Left ventricle myocardium inferior (tissue), 1 donor: ENCODE measurements around the gene RPS2. TPM values are rescaled to one million over a fixed set of nuclear protein-coding genes. Genes with fewer than 3 reads are reported as not detected.
A peak's percentile ranks its signal among the peaks of the same experiment; 100 is the strongest.

Source experiments
- DNase-seq: peaks from one replicate; pipeline ENCODE4 v3.0.0-alpha.2; 2020
- H3K27ac ChIP-seq: fragments of 200-600 bp; replicated peaks from 2 replicates; pipeline ENCODE4 v1.8.0; 2021
- H3K27me3 ChIP-seq: fragments of 200-600 bp; 2 replicates; pipeline ENCODE4 v1.8.0; 2021; ENCODE audit warnings: low read depth
- H3K36me3 ChIP-seq: fragments of 200-600 bp; 2 replicates; pipeline ENCODE4 v1.8.0; 2021
- H3K4me1 ChIP-seq: fragments of 200-600 bp; 2 replicates; pipeline ENCODE4 v1.8.0; 2021
- H3K4me3 ChIP-seq: fragments of 200-600 bp; 2 replicates; pipeline ENCODE4 v1.8.0; 2021; ENCODE audit warnings: mild to moderate bottlenecking, moderate library complexity
- H3K9me3 ChIP-seq: fragments of 200-600 bp; replicated peaks from 2 replicates; pipeline ENCODE4 v1.8.0; 2021
- intact Hi-C: fragments of 100-400 bp; cut with micrococcal nuclease; formaldehyde crosslinking; loops from one replicate; pipeline ENCODE4 v1.11.0; 2022
- total RNA-seq: library from RNA; stranded (reverse); fragmentation: NEBNext Ultra II Directional; extraction: Animal tissue kit (Norgen Biotek cat#: 25700); gene quantifications from one replicate; pipeline ENCODE4 v1.2.1, GENCODE V29; 2021
- TF ChIP-seq, protein P1 (sequence below): fragments of 200-600 bp; IDR thresholded peaks from 2 replicates; pipeline ENCODE4 v1.8.0; 2021; ENCODE audit warnings: antibody characterized with exemption, mild to moderate bottlenecking, borderline replicate concordance
- donor health status: DM: no; HTN: yes; CAD: no; lungs with severe emphysema.

RPS2 gene
- total RNA-seq, 1 donor from 2014 or later = 753 TPM

DNA sequence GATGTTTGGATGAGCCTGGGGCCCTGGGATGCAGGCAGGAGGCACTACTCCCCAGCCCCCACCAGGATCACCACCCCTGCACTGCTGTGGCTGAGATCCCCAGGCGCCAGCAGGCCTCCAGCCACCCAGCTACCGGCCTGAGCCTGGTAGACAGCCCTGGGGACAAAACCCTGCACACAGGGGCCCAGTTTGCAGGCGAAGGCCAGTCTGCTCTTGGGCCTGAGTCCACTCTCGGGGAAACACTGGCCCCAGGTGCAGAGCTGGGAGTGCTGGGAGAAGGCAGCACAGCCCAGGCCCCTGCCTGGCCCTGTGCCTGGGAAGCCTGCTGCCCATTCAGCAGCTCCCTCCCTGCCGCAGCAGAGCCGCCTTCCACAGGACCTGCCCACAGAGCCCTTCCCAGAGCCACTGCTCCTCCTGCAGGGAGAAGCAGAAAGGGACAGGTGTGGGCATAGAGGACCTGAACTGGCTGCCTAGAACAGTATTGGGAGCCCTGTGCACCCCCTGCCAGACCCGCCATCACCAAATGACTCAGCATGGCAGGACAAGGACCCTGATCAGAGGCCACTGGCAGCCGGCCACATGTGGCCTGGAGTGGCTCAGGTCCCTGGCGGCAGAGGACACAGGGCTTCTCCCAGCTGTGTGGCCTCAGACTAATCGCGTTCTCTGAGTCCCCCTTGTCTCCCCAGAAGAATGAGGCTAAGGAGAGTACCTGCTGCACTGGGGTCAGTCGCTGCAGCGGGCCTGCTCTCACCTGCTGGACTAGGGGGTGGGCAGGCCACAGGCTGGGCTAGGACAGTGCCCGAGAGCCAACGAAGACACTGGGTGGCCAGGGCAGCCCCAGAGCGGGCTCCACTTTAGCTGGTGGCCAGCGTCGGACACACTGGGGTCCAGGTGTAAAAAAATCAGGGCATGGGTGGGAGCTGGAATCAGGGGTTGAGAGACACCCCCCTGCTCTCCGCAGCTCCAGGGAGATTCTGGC, 32.3 kb downstream of the RPS2 start:
- Histone ChIP-seq H3K27me3 (no peaks in the 10 kb centered on the region), H3K4me1 (peaks cover 13% of the 10 kb centered on the region), H3K27ac (no peak overlapping the region), H3K9me3 (no peaks in the 10 kb centered on the region), H3K4me3 (no peak overlapping the region), H3K36me3 (no peaks in the 10 kb centered on the region)
- intact Hi-C loops = no loop called here
- TF ChIP-seq, protein P1, sequence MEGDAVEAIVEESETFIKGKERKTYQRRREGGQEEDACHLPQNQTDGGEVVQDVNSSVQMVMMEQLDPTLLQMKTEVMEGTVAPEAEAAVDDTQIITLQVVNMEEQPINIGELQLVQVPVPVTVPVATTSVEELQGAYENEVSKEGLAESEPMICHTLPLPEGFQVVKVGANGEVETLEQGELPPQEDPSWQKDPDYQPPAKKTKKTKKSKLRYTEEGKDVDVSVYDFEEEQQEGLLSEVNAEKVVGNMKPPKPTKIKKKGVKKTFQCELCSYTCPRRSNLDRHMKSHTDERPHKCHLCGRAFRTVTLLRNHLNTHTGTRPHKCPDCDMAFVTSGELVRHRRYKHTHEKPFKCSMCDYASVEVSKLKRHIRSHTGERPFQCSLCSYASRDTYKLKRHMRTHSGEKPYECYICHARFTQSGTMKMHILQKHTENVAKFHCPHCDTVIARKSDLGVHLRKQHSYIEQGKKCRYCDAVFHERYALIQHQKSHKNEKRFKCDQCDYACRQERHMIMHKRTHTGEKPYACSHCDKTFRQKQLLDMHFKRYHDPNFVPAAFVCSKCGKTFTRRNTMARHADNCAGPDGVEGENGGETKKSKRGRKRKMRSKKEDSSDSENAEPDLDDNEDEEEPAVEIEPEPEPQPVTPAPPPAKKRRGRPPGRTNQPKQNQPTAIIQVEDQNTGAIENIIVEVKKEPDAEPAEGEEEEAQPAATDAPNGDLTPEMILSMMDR = peak; percentile 28
- DNase-seq = no peak

DNA sequence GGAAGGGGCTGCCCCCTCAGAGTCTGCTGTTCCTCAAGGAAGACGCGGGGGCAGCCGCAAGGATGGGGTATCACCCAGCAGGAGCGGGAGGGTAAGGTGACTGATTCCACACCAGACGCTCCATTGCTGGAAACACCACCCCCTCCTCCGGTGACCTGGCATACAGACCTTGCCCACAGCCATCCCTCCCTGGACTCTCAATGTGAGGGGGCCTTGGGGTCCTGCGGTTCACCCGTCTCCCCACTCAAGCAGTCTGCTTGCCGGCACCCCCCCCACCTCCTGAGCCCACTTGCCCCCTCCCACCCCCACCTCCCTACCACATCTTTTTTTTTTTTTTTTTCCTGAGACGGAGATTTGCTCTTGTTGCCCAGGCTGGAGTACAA, 34.3 kb downstream of the RPS2 start:
- H3K4me3 ChIP-seq = no peak overlapping the region
- peaks cover 13% of the 10 kb centered on the region for H3K4me1 ChIP-seq
- peaks cover 8% of the 10 kb centered on the region for H3K27me3 ChIP-seq
- DNase-seq = no peak
- intact Hi-C loops = no loop called here
- no peaks in the 10 kb centered on the region for H3K9me3 ChIP-seq
- no peaks in the 10 kb centered on the region for H3K36me3 ChIP-seq
- TF ChIP-seq, protein P1 = no peak
- no peak overlapping the region for H3K27ac ChIP-seq

DNA sequence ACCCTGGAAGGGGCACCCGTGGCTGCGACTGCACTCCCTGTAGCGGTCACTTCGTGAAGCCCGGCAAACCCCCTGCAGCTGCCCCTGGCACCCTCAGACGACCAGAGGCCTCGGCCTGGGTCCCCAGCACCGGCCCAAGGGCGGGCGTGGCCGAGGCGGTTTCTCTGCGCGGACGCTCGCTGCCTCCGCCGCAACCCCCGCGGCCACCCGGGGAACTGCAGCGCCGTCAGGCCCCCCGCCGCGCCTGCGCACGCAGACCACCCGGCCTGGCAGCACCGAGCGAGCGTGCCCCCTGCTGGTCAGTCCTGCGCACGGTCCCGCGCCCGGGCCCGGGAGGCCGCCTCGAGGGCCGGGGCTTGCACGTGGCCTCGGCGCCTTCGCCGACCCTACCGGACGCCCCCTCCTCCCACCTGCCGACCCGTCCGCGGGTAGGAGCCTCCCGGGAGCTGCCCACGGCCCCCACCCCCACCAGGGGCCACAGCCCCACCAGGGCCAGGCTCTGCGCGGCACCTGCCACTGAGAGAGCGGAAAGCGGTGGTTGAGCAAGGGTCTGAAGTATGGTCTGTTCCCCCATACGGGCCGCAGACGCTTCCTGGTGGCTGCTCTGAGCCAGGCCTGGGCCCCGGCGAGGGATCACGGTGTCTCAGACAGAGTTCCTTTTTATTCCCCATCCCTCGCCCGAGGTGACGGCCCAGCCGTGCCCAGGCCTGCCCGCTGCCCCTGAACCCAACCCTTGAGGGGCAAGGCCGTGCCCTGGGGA, 34.9 kb downstream of the RPS2 start:
- peaks cover 13% of the 10 kb centered on the region for H3K4me1 ChIP-seq
- peak; percentile 93 for DNase-seq
- intact Hi-C loops = loop anchor here (10.0 kb wide), 1 partner anchor 65 kb away; no protein-coding TSS in a partner anchor
- H3K27ac ChIP-seq = peak overlapping the region; percentile 85
- peaks cover 14% of the 10 kb centered on the region for H3K27me3 ChIP-seq
- no peaks in the 10 kb centered on the region for H3K36me3 ChIP-seq
- H3K9me3 ChIP-seq = no peaks in the 10 kb centered on the region
- TF ChIP-seq, protein P1 = peak; percentile 98
- peak overlapping the region; percentile 76 for H3K4me3 ChIP-seq

DNA sequence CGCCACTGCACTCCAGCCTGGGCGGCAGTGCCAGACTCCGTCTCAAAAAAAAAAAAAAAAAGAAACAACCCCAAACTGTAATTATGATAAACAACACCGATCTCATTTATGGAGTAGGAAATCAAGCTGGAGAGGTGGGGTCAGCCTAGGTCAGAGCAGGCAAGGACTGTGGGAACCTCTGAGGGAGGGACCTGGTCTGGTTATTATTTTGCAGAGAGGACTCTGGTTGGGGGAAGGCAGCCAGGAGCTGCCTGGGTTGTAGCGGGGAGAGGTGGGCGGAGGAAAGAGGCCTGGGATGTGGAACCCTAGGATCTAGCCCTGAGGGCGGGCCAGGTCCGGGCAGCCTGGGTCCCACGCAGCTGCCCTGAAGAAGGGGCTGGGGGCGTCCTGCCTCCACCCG, 35.5 kb downstream of the RPS2 start:
- no peaks in the 10 kb centered on the region for H3K36me3 ChIP-seq
- H3K27me3 ChIP-seq = peaks cover 20% of the 10 kb centered on the region
- intact Hi-C loops = loop anchor here (10.0 kb wide), 1 partner anchor 64 kb away; no protein-coding TSS in a partner anchor
- peak overlapping the region; percentile 85 for H3K27ac ChIP-seq
- H3K9me3 ChIP-seq = no peaks in the 10 kb centered on the region
- H3K4me1 ChIP-seq = peaks cover 13% of the 10 kb centered on the region
- peak overlapping the region; percentile 76 for H3K4me3 ChIP-seq
- no peak for DNase-seq
- TF ChIP-seq, protein P1 = no peak

DNA sequence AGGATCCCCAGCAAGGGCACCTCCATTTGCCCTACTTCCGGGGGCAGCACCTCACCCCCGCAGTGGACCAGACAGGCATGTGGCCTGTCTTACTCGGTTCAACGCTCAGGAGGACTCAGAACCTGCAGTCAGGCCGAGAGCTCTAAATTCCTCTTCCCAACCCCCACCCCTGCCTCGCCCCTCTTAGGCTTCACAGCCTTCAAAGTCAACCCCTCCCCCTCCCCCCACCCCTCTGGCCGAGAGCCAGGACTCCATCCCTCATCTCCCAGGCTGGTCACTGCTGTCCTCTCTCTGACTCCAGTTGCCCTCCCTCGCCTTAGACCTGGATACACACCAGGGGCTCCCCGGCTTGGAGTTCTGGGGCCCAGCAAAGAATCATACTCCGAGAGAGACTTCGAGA, 38.4 kb downstream of the RPS2 start:
- peaks cover 19% of the 10 kb centered on the region for H3K4me1 ChIP-seq
- no peaks in the 10 kb centered on the region for H3K36me3 ChIP-seq
- TF ChIP-seq, protein P1 = no peak
- H3K27ac ChIP-seq = no peak overlapping the region
- no peaks in the 10 kb centered on the region for H3K9me3 ChIP-seq
- no peak overlapping the region for H3K4me3 ChIP-seq
- peaks cover 49% of the 10 kb centered on the region for H3K27me3 ChIP-seq
- intact Hi-C loops = loop anchor here (10.0 kb wide), 1 partner anchor 61 kb away; no protein-coding TSS in a partner anchor
- DNase-seq = no peak
